Measurements from ENCODE around the gene PCDHGC5. TPM values are rescaled to one million over a fixed set of nuclear protein-coding genes. Genes with fewer than 3 reads are reported as not detected.

The PCDHGC5 gene
- polyA plus RNA-seq (ENCODE audit: insufficient read length in 4 of 4), result under 1 TPM; 0.11 to 0.61 (median 0.34) TPM

- no peak for DNase-seq (ENCODE audit: low read depth in 4 of 4, low spot score in 3 of 4)
Observed at GRCh38 chr5:141488591-141489561, at the start of gene PCDHGC5. TSS of gene PCDHGC5 (plus strand) at chr5:141489081. CDS start at chr5:141489241, 160 bp downstream.

DNA sequence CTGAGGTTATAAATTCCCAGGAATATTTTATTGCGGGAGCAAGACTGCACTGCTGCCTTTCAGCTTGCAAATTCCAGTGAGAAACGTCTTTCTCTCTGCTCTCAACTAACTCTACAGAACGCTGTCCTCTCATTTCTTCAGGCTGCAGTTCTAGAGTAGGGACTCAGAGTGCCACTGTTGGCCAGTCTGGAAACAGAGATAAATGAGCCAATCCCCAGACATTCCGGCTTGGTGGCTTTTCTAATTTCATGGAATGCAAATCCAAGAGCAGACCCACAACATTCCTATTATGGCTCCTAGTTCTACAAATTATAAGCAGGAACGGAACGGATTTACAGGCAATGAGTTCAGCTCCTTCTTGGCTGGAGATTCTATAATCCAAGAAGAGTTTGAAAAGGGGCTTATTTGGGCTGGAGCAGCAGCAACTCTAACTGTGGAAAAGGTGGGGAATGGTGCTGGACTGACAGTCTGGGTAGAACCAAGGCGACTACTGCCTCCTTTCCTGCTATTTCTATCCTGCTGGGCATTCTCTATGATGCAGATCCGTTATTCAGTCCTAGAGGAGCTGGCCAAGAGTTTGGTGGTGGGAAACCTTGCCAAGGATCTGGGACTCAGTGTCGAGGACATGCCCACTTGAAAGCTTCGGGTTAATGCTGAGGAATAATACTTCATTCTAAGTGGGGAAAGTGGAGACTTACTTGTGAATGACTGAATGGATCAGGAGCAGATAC is 49.3 kb upstream of the PCDHGC5 start:
- no peak for DNase-seq (ENCODE audit: low read depth in 4 of 4, low spot score in 3 of 4)

- DNase-seq (ENCODE audit: low read depth in 4 of 4, low spot score in 3 of 4), result no peak
Observed at GRCh38 chr5:141440341-141440740, 48.5 kb upstream of the PCDHGC5 start.

DNA sequence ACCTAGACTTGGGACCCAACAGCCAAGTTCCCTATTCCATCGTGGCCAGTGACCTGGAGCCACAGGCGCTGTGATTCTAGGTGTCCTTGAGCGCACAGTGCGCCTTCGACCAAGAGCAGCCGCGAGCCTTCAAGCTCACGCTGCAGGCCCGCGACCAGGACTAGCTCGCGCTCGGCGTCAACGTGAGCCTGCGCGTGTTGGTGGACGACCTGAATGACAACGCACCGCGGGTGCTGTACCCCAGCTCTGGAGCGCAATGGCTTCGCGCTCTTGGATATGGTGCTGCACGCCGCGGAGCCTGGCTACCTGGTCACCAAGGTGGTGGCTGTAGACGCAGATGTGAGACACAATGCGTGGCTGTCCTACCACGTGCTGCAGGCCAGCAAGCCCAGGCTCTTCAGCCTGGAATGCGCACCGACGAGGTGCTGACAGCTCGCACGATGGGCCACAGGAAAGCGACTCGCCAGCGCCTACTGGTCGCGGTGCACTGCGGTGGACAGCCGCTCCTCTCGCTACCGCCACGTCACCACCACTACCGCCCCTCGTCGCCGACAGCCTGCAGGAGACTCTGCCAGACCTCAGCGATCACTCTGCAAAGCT is 47.2 kb upstream of the PCDHGC5 start:
- no peak for DNase-seq (ENCODE audit: low read depth in 4 of 4, low spot score in 3 of 4)

GRCh38 chr5:141465351-141465750 is 23.5 kb upstream of the PCDHGC5 start:
- no peak for DNase-seq (ENCODE audit: low read depth in 4 of 4, low spot score in 3 of 4)

- DNase-seq (ENCODE audit: low read depth in 4 of 4, low spot score in 3 of 4), result peak; percentile 77 to 88 (median 86)
Observed at GRCh38 chr5:141475625-141476131, 13.2 kb upstream of the PCDHGC5 start, which contains the start of gene PCDHGC3. TSS of gene PCDHGC3 (plus strand) at chr5:141475966. CDS start at chr5:141476117, 151 bp downstream.

DNA sequence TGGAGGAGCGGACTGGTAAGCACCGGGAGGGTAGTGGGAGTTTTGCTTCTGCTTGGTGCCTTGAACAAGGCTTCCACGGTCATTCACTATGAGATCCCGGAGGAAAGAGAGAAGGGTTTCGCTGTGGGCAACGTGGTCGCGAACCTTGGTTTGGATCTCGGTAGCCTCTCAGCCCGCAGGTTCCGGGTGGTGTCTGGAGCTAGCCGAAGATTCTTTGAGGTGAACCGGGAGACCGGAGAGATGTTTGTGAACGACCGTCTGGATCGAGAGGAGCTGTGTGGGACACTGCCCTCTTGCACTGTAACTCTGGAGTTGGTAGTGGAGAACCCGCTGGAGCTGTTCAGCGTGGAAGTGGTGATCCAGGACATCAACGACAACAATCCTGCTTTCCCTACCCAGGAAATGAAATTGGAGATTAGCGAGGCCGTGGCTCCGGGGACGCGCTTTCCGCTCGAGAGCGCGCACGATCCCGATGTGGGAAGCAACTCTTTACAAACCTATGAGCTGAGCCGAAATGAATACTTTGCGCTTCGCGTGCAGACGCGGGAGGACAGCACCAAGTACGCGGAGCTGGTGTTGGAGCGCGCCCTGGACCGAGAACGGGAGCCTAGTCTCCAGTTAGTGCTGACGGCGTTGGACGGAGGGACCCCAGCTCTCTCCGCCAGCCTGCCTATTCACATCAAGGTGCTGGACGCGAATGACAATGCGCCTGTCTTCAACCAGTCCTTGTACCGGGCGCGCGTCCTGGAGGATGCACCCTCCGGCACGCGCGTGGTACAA is 12.6 kb upstream of the PCDHGC5 start:
- peak in 1 of 4 donors; percentile 73 for DNase-seq (ENCODE audit: low read depth in 4 of 4, low spot score in 3 of 4)

DNA sequence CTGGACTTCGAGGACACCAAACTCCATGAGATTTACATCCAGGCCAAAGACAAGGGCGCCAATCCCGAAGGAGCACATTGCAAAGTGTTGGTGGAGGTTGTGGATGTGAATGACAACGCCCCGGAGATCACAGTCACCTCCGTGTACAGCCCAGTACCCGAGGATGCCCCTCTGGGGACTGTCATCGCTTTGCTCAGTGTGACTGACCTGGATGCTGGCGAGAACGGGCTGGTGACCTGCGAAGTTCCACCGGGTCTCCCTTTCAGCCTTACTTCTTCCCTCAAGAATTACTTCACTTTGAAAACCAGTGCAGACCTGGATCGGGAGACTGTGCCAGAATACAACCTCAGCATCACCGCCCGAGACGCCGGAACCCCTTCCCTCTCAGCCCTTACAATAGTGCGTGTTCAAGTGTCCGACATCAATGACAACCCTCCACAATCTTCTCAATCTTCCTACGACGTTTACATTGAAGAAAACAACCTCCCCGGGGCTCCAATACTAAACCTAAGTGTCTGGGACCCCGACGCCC is 11.8 kb upstream of the PCDHGC5 start:
- DNase-seq (ENCODE audit: low read depth in 4 of 4, low spot score in 3 of 4), result no peak

GRCh38 chr5:141477815-141478214 is 11.1 kb upstream of the PCDHGC5 start:
- no peak for DNase-seq (ENCODE audit: low read depth in 4 of 4, low spot score in 3 of 4)

DNA sequence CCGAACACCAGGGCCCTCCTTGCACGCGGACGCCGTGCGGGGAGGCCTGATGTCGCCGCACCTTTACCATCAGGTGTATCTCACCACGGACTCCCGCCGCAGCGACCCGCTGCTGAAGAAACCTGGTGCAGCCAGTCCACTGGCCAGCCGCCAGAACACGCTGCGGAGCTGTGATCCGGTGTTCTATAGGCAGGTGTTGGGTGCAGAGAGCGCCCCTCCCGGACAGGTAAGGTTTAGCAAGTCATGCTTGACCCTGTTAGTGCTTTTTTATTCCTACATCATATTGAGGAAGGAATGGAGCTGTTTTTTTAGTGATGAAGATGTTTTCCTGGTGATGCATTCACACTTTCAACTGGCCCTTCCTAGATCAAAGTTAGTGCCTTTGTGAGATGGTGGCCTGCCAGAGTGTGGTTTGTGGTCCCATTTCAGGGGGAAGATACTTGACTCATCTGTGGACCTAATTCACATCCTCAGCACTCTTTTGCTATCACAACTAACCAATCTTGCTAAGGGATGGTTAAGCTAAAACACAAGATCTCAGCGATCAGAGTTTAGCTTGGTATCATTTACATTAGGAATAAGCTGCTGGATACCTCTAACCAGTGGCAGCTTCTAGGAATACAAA is 10.4 kb upstream of the PCDHGC5 start:
- DNase-seq (ENCODE audit: low read depth in 4 of 4, low spot score in 3 of 4), result no peak

- DNase-seq (ENCODE audit: low read depth in 4 of 4, low spot score in 3 of 4), result no peak
Observed at GRCh38 chr5:141479776-141480175, 9.1 kb upstream of the PCDHGC5 start.

GRCh38 chr5:141483902-141484301 is 5.0 kb upstream of the PCDHGC5 start:
- no peak for DNase-seq (ENCODE audit: low read depth in 4 of 4, low spot score in 3 of 4)

DNA sequence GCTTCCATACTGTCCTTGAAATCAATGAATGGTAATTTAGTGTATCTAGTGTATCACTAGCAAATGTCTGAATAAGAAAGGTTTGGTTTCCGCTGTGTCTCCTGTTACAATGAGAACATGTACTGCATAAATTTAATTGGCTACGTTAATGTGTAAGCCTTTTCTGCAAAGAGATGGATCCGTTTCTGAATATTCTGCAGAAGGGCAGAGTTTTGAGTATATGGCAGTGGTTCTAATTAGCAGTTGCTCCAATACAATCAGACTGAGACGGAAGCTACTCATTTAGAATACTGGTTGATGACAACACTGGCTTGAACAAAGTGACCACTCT is 4.6 kb upstream of the PCDHGC5 start:
- DNase-seq (ENCODE audit: low read depth in 4 of 4, low spot score in 3 of 4), result no peak

GRCh38 chr5:141484641-141485311 is 4.1 kb upstream of the PCDHGC5 start, which contains the start of gene PCDHGC4:
TSS of gene PCDHGC4 (plus strand) at chr5:141485030. CDS start at chr5:141485174, 144 bp downstream.
- no peak for DNase-seq (ENCODE audit: low read depth in 4 of 4, low spot score in 3 of 4)

DNA sequence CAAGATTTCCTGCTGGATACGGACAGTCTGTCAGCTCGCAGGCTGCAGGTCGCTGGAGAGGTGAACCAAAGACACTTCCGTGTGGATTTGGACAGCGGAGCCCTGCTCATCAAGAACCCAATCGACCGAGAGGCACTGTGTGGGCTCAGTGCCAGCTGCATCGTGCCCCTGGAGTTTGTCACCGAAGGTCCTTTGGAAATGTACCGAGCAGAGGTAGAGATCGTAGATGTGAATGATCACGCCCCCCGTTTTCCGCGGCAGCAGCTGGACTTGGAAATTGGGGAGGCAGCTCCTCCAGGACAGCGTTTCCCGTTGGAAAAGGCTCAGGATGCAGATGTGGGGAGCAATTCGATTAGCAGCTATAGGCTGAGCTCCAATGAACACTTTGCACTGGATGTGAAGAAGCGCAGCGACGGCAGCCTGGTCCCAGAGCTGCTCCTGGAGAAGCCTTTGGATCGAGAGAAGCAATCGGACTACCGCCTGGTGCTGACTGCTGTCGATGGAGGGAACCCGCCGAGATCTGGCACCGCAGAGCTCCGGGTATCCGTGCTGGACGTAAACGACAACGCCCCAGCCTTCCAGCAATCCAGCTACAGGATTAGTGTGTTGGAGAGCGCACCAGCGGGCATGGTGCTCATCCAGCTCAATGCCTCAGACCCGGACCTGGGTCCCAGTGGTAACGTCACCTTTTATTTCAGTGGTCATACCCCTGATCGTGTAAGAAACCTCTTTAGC is 3.4 kb upstream of the PCDHGC5 start:
- DNase-seq (ENCODE audit: low read depth in 4 of 4, low spot score in 3 of 4), result no peak

DNA sequence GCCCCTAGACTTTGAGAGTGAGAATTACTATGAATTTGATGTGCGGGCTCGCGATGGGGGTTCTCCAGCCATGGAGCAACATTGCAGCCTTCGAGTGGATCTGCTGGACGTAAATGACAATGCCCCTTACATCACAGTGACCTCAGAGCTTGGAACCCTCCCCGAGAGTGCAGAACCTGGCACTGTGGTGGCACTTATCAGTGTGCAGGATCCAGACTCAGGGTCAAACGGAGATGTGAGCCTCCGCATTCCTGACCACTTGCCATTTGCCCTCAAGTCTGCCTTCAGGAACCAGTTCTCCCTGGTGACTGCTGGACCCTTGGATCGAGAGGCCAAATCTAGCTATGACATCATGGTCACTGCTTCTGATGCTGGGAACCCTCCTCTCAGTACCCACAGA is 2.8 kb upstream of the PCDHGC5 start:
- no peak for DNase-seq (ENCODE audit: low read depth in 4 of 4, low spot score in 3 of 4)

DNA sequence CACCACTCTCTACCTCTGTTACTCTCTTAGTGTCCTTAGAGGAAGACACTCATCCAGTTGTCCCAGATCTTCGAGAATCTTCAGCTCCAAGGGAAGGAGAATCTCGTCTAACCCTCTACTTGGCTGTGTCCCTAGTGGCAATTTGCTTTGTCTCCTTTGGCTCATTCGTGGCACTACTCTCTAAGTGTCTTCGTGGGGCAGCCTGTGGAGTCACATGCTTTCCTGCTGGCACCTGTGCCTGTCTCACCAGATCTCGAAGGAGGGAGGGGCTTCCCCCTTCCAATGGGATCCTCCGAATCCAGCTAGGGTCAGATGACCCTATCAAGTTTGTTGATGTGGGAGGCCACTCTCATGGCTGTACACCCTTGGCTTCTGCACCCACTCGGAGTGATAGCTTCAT is 1.8 kb upstream of the PCDHGC5 start:
- no peak for DNase-seq (ENCODE audit: low read depth in 4 of 4, low spot score in 3 of 4)

- no peak for DNase-seq (ENCODE audit: low read depth in 4 of 4, low spot score in 3 of 4)
Observed at GRCh38 chr5:141489841-141490240, 960 bp downstream of the PCDHGC5 start.
